DMS53 (cell line): Measurements from ENCODE around the gene ARHGAP26.

Experiments used
- DNase-seq: peaks from one replicate; lab custom pipeline; 2025; lab: John Stamatoyannopoulos, UW

The ARHGAP26 gene

GRCh38 chr5:142961440-142962173, 191.4 kb downstream of the ARHGAP26 start:
- no peak for DNase-seq

GRCh38 chr5:142962174-142962533, 192.0 kb downstream of the ARHGAP26 start:
- DNase-seq, result no peak

- peak; percentile 64 for DNase-seq
These were observed 195.3 kb downstream of the ARHGAP26 start for GRCh38 chr5:142965258-142966120.

GRCh38 chr5:142966121-142966420, 195.9 kb downstream of the ARHGAP26 start:
- peak; percentile 79 for DNase-seq

- no peak for DNase-seq
These were observed 199.0 kb downstream of the ARHGAP26 start for GRCh38 chr5:142969186-142969585.

- no peak for DNase-seq
These were observed 199.7 kb downstream of the ARHGAP26 start for GRCh38 chr5:142969624-142970439.

- no peak for DNase-seq
These were observed 200.4 kb downstream of the ARHGAP26 start for GRCh38 chr5:142970440-142971030.

- DNase-seq, result no peak
These were observed 201.3 kb downstream of the ARHGAP26 start for GRCh38 chr5:142971303-142972013.

- no peak for DNase-seq
These were observed 201.9 kb downstream of the ARHGAP26 start for GRCh38 chr5:142972064-142972570.

- no peak for DNase-seq
These were observed 203.8 kb downstream of the ARHGAP26 start for GRCh38 chr5:142973932-142974331.

- DNase-seq, result no peak
These were observed 204.2 kb downstream of the ARHGAP26 start for GRCh38 chr5:142974409-142974808.

- no peak for DNase-seq
These were observed 206.7 kb downstream of the ARHGAP26 start for GRCh38 chr5:142976861-142977260.

- DNase-seq, result no peak
These were observed 207.3 kb downstream of the ARHGAP26 start for GRCh38 chr5:142977363-142978051.

GRCh38 chr5:142978252-142978651, 208.1 kb downstream of the ARHGAP26 start:
- DNase-seq, result no peak

GRCh38 chr5:142978726-142979125, 208.5 kb downstream of the ARHGAP26 start:
- no peak for DNase-seq

GRCh38 chr5:142979636-142980035, 209.5 kb downstream of the ARHGAP26 start:
- peak; percentile 20 for DNase-seq

GRCh38 chr5:142981475-142981874, 211.3 kb downstream of the ARHGAP26 start:
- no peak for DNase-seq

GRCh38 chr5:142981886-142982820, 212.0 kb downstream of the ARHGAP26 start:
- peak; percentile 87 for DNase-seq

GRCh38 chr5:142982821-142983200, 212.6 kb downstream of the ARHGAP26 start:
- DNase-seq, result peak; percentile 67

- DNase-seq, result peak; percentile 47
These were observed 213.8 kb downstream of the ARHGAP26 start for GRCh38 chr5:142984011-142984410.
